Loucy (cell line): ENCODE measurements around the gene ARHGEF10L.
A peak's percentile ranks its signal among the peaks of the same experiment; 100 is the strongest.

Experiments used
- CTCF ChIP-seq: fragments of 200-600 bp; sonication (generic); conservative IDR thresholded peaks from 2 replicates; pipeline ENCODE4 v1.5.1; 2014; ENCODE audit warnings: mild to moderate bottlenecking, antibody characterized with exemption, low read length
- EZH2phosphoT487 ChIP-seq: fragments of 200-600 bp; IDR thresholded peaks from 2 replicates; pipeline ENCODE4 v1.6.1; 2018; ENCODE audit warnings: antibody characterized with exemption, mild to moderate bottlenecking, moderate library complexity, borderline replicate concordance

DNA sequence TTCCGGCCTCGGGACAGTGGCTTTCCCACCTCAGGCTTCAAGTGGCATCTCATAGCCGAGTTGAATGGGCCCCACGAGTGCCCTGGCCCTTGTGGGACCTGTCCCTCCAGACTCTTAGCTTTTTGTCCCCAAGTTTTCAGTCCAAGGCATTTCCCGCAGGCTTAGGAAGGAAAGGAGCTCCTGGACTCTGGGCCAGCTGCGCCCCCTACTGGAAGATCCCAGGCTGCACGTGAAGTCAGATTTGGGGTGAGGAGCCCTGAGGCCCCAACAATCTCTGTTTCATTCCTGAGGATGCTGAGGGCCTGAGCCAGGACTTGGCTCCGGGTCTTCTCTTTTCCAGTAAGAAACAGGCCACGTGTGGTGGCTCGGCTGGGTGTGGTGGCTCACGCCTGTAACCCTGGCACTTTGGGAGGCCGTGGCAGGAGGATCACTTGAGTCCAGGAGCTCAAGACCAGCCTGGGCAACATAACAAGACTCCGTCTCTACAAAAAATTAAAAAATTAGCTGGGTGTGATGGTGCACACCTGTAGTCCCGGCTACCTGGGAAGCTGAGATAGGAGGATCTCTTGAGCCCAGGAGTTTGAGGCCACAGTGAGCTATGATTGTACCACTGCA is 67.4 kb downstream of the ARHGEF10L start:
- TF ChIP-seq CTCF, result peak; percentile 98
- TF ChIP-seq EZH2phosphoT487, result no peak
